Left lung (tissue), 10 donors: ENCODE results near the gene PXDN. TPM values are rescaled to one million over a fixed set of nuclear protein-coding genes. Genes with fewer than 3 reads are reported as not detected.

Source experiments
- ATAC-seq: fragments of 200-7000 bp; cut with Tn5 transposase; one replicate; pipeline ENCODE4 v1.9.1; 2020; ENCODE audit warnings: moderate library complexity
- DNase-seq, 4 donors: peaks; one replicate each; pipeline ENCODE4 v3.0.0-alpha.2; 2013 to 2020
- H3K27ac ChIP-seq, 2 donors: fragments of 200-600 bp; sonication (generic) in 1 of 2; one replicate each; pipeline versions ENCODE4 v1.5.0 to v1.8.0; 2020 to 2021
- H3K27me3 ChIP-seq, 2 donors: fragments of 200-600 bp; sonication (generic) in 1 of 2; one replicate each; pipeline versions ENCODE4 v1.5.0 to v1.8.0; 2020 to 2021
- H3K36me3 ChIP-seq, 2 donors: fragments of 200-600 bp; sonication (generic) in 1 of 2; one replicate each; pipeline versions ENCODE4 v1.5.0 to v1.8.0; 2020 to 2021
- H3K4me1 ChIP-seq, 2 donors: fragments of 200-600 bp; one replicate each; pipeline ENCODE4 v1.8.0; 2021
- H3K4me3 ChIP-seq, 2 donors: fragments of 200-600 bp; sonication (generic) in 1 of 2; one replicate each; pipeline versions ENCODE4 v1.5.0 to v1.8.0; 2020 to 2021; ENCODE audit warnings: mild to moderate bottlenecking in 1 of 2
- H3K9me3 ChIP-seq, 2 donors: fragments of 200-600 bp; sonication (generic) in 1 of 2; one replicate each; pipeline versions ENCODE4 v1.5.0 to v1.8.0; 2020 to 2021
- CTCF ChIP-seq, 2 donors: fragments of 200-600 bp; sonication (generic) in 1 of 2; IDR thresholded peaks; one replicate each; pipeline versions ENCODE4 v1.5.0 to v1.8.0; 2021; ENCODE audit warnings: antibody characterized with exemption in 2 of 2
- intact Hi-C, 2 donors: fragments of 100-400 bp; cut with DNase I; formaldehyde crosslinking; loops; one replicate each; pipeline versions ENCODE4 v1.11.2 to v1.14.2; 2022
- polyA plus RNA-seq, 6 donors: library from polyadenylated mRNA; unstranded; fragments of 120-200 nt; gene quantifications; one replicate each; pipeline ENCODE4 v1.2.1, GENCODE V29; 2013; ENCODE audit not compliant: insufficient read length in 6 of 6
- total RNA-seq, 2 donors: library from RNA; stranded (reverse); fragmentation: NEBNext Ultra II Directional; extraction: Animal tissue kit (Norgen Biotek cat#: 25700); gene quantifications; one replicate each; pipeline ENCODE4 v1.2.1, GENCODE V29; 2021
- donor health status: DM: no; HTN: yes; CAD: no.
- donor health status: DM: no; HTN: no; CAD: no.

The PXDN gene
- total and polyA plus RNA-seq, 8 donors, result 44.8 to 215 (median 174) TPM

GRCh38 chr2:1640301-1641135, 103.8 kb downstream of the PXDN start:
- no peak for TF ChIP-seq CTCF (IDR thresholded peaks at IDR 0.05)
- H3K4me1 ChIP-seq, result no peaks in the 10 kb centered on the region
- no peak overlapping the region for H3K27ac ChIP-seq
- H3K9me3 ChIP-seq, result no peaks in the 10 kb centered on the region
- DNase-seq (peak in 2 of 4 donors; percentile 28 to 60), ATAC-seq (no peak)
- intact Hi-C loops, result no loop called here
- peaks cover 0 to 24% of the 10 kb centered on the region in 2 donors for H3K36me3 ChIP-seq
- no peak overlapping the region for H3K4me3 ChIP-seq
- H3K27me3 ChIP-seq, result no peaks in the 10 kb centered on the region

- H3K27me3 ChIP-seq, result no peaks in the 10 kb centered on the region
- peaks cover 0 to 36% of the 10 kb centered on the region in 2 donors for H3K36me3 ChIP-seq
- peak in 2 of 4 donors; percentile 24 to 55 for DNase-seq
- TF ChIP-seq CTCF (IDR thresholded peaks at IDR 0.05), result no peak
- no peaks in the 10 kb centered on the region for H3K9me3 ChIP-seq
- H3K4me1 ChIP-seq, result no peaks in the 10 kb centered on the region
- no peak overlapping the region for H3K27ac ChIP-seq
- intact Hi-C loops, result no loop called here
- ATAC-seq, result no peak
- H3K4me3 ChIP-seq, result no peak overlapping the region
These were observed 105.0 kb downstream of the PXDN start for GRCh38 chr2:1639086-1639858.

GRCh38 chr2:1638281-1638860, 105.9 kb downstream of the PXDN start:
- Histone ChIP-seq H3K27me3 (no peaks in the 10 kb centered on the region), H3K36me3 (peaks cover 0 to 44% of the 10 kb centered on the region in 2 donors), H3K9me3 (no peaks in the 10 kb centered on the region), H3K4me3 (no peak overlapping the region), H3K27ac (no peak overlapping the region), H3K4me1 (no peaks in the 10 kb centered on the region)
- intact Hi-C loops, result no loop called here
- no peak for TF ChIP-seq CTCF (IDR thresholded peaks at IDR 0.05)
- DNase-seq (peak in 2 of 4 donors; percentile 17 to 51), ATAC-seq (no peak)

- peaks cover 0 to 51% of the 10 kb centered on the region in 2 donors for H3K36me3 ChIP-seq
- H3K27ac ChIP-seq, result no peak overlapping the region
- TF ChIP-seq CTCF (IDR thresholded peaks at IDR 0.05), result no peak
- H3K9me3 ChIP-seq, result no peaks in the 10 kb centered on the region
- H3K27me3 ChIP-seq, result no peaks in the 10 kb centered on the region
- intact Hi-C loops, result no loop called here
- no peak overlapping the region for H3K4me3 ChIP-seq
- DNase-seq (peak in 2 of 4 donors; percentile 24 to 49), ATAC-seq (no peak)
- H3K4me1 ChIP-seq, result peaks cover 0 to 5% of the 10 kb centered on the region in 2 donors
These were observed 107.4 kb downstream of the PXDN start for GRCh38 chr2:1636791-1637415.
